Measurements from ENCODE around the gene ACOT4.
"Not testable (repeated sequence)": the region's sequence is repeated elsewhere in the genome, so short reads cannot be mapped to it uniquely, and the experiment has no call there.

The ACOT4 gene

GRCh38 chr14:73574251-73574650 is 17.4 kb upstream of the ACOT4 start:
- FAIRE-seq; DNase-seq (ENCODE audit: extremely low spot score, insufficient read length, low read depth): not testable (repeated sequence)

DNA sequence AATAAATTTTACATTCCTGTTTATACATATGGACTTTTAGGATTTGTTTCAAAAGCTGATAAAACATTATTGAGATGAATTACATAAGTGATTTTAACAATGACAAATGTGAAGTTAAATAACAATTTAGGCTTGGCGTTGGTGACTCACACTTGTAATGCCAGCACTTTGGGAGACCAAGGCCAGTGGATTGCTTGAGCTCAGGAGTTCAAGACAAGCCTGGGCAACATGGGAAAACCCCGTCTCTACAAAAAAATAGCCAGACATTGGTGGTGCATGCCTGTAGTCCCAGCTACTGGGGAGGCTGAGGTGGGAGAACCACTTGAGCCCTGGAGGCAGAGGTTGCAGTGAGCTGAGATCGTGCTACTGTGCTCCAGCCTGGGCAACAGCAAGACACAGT is 15.3 kb upstream of the ACOT4 start:
- no peak for FAIRE-seq
- DNase-seq (ENCODE audit: extremely low spot score, insufficient read length, low read depth) = no peak

DNA sequence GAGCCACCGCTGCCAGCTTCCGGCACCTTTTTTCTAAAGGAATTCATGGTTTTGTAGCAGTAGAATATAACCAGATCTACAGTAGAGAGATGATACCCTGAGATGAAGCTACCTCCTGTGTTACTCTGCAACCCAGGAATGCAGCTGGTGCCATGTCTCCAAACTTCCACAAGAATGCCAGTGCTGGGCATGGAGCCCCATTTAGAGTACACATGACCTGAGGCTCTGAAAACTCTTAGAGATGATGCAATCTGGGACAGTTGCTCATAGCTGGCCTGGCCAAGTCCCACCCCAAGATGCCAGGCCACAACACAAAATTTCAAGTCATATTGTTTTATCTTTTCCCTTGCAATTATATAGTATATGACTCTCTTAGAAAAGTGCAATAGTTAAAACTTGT is 14.5 kb upstream of the ACOT4 start:
- FAIRE-seq; DNase-seq (ENCODE audit: extremely low spot score, insufficient read length, low read depth): not testable (repeated sequence)

- not testable (repeated sequence) for FAIRE-seq; DNase-seq (ENCODE audit: extremely low spot score, insufficient read length, low read depth)
These were observed 9.3 kb upstream of the ACOT4 start for GRCh38 chr14:73582102-73582979.

DNA sequence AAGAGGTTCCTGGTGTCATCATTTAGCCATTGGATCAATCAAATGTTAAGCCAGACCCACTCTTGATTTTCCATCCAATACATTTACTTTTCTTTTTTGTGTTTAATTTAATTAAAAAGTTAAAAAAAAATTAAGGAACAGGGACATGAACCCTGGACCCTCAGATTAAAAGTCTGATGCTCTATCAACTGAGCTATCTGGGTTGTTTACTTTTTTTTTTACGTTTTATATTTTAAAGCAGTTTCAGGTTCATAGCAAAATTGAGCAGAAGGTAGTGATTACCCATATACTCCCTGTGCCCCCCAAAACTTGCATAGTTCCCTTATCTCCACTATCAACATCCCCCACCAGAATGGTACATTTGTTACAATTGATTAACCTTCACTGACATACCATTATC is 3.0 kb upstream of the ACOT4 start:
- no peak for FAIRE-seq
- DNase-seq (ENCODE audit: extremely low spot score, insufficient read length, low read depth) = no peak

- FAIRE-seq (no peak), DNase-seq (ENCODE audit: extremely low spot score, insufficient read length, low read depth) (no peak)
These were observed 2.6 kb upstream of the ACOT4 start for GRCh38 chr14:73589116-73589515.

GRCh38 chr14:73590673-73591004 is 1.0 kb upstream of the ACOT4 start:
- FAIRE-seq; DNase-seq (ENCODE audit: extremely low spot score, insufficient read length, low read depth): not testable (repeated sequence)

DNA sequence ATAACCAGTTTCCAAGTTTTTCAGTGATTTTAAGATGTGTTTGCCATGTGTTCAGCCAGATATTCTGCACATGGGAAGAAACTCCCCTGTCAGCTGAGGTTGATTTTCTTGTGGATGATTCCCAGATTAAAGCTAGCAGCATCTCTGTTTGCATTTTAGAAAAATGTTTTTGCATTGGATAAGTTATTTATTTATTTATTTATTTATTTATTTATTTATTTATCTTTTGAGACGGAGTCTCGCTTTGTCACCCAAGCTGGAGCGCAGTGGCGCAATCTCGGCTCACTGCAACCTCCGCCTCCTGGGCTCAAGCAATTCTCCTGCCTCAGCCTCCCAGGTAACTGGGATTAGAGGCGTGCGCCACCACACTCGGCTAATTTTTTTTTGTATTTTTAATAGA is 2.8 kb downstream of the ACOT4 start:
- FAIRE-seq = no peak
- DNase-seq (ENCODE audit: extremely low spot score, insufficient read length, low read depth) = no peak

DNA sequence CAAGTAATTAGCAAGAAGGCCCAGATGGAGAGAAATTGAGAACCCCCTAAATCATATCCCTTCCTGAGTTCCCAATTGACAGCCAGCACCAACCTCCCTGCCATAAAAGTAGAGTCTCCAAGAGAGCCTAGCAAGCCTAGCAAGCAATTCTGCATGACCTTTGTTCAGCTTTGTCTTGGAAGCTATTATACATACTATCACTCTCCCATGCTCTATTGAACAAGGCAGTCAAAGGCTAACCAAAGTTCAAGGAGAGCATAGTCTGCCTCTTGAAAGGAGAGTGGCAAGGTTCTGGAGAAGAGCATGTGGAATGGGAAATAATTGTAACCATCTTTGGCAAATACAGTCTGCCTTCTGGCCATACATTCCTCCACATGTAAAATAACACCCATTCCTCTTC is 7.8 kb downstream of the ACOT4 start:
- no peak for FAIRE-seq

DNA sequence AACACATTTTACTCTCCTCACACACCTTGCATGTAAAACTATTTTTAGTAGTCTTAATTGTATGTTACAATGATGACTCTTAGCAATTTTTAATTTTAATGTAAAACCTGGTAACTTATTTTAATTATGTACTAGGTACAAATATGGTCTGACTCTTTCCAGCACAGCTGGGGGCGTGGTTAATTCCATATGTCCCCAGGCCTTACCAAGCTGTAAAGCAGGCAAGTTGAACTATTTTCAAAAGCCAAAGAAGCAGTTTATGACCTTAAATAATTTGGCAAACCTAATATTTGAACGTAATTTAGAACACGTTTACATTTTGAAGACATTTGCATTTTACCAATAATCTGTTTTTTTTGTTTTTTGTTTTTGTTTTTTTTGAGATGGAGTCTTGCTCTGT is 11.3 kb downstream of the ACOT4 start:
- FAIRE-seq = no peak
- DNase-seq (ENCODE audit: extremely low spot score, insufficient read length, low read depth) = no peak

More for the DNA sequence above, 7.8 kb downstream of the ACOT4 start:
- no peak for DNase-seq (ENCODE audit: extremely low spot score, insufficient read length, low read depth)

DNA sequence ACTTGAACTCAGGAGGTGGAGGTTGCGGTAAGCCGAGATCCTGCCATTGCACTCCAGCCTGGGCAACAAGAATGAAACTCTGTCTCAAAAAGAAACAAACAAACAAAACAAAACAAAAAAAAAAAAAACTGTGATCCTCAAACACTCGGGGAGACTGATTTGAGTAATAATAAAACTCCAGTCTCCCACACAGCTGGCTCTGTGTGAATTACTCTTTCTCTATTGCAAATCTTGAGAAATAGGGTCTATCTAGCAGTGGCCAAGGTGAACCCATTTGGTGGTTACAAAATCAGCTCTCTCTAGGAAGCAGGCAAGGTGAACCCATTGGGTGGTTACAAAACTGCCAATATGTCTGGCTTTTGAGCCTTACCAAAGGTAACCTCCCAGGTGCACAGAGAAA is 14.6 kb downstream of the ACOT4 start:
- no peak for DNase-seq (ENCODE audit: extremely low spot score, insufficient read length, low read depth)

DNA sequence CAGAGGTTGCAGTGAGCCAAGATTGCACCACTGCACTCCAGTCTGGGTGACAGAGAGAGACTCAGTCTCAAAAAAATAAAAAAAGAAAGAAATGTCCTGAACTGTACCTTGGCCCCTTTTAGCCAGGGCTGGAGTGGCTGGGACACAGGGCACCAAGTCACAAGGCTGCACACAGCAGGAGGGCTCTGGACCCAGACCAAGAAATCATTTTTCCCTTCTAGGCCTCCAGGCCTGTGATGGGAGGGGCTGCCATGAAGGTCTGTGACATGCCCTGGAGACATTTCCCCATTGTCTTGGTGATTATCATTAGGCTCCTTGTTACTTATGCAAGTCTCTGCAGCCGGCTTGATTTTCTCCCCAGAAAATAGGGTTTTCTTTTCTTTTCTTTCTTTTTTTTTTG is 15.6 kb downstream of the ACOT4 start:
- FAIRE-seq (no peak), DNase-seq (ENCODE audit: extremely low spot score, insufficient read length, low read depth) (no peak)

More for the DNA sequence above, 14.6 kb downstream of the ACOT4 start:
- FAIRE-seq = no peak

DNA sequence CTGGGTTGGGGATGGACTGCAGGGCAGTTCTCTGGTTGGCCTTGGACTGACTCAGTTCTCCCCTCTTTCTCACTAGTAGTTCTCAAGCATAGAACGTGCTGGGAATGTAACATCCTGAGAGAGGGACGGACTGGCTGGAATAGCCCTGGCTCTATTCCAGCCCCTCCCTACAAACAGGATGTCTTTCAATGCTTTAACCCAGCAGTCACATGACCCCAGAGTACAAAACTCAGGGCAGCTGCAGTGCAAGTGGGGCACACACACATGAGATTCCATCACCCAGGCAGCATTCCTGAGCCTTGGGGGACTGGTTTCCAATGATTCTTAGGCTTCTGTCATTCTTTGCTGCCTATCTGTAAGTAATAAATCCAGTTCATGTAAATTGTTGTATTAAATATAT is 19.0 kb downstream of the ACOT4 start:
- FAIRE-seq = no peak
- DNase-seq (ENCODE audit: extremely low spot score, insufficient read length, low read depth) = no peak

GRCh38 chr14:73612339-73613045 is 20.8 kb downstream of the ACOT4 start, which contains the start of gene ACOT6:
ACOT6 (plus strand) TSS chr14:73612517; CDS start chr14:73612572, 55 bp downstream.
- DNase-seq (ENCODE audit: extremely low spot score, insufficient read length, low read depth) = peak; percentile 42
- FAIRE-seq = peak; percentile 74

GRCh38 chr14:73613046-73613383 is 21.3 kb downstream of the ACOT4 start:
- FAIRE-seq = no peak

DNA sequence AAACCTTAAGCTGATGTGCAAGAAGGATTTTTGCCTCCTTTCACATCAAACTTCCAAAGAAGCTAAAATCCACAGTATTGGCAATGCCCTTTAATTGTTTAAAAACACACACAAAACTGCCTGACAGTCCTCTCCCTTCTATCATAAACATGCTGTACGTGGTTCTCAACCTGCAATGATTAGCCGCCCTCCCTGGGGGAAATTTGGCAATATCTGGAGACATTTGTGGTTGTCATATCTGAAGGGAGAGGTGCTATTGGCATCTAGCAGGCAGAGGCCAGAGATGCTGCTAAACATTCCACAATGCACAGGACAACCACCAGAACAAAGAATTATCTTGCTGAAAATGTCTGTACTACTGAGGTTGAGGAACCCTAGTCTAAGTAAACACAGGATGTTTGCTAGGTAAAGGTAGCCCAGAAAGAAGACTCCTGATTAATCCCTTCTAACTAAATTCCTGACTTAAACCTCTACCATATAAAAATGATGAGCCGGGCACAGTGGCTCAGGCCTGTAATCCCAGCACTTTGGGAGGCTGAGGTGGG is 21.8 kb downstream of the ACOT4 start:
- FAIRE-seq (no peak), DNase-seq (ENCODE audit: extremely low spot score, insufficient read length, low read depth) (no peak)

More at GRCh38 chr14:73613046-73613383, 21.3 kb downstream of the ACOT4 start:
- no peak for DNase-seq (ENCODE audit: extremely low spot score, insufficient read length, low read depth)

GRCh38 chr14:73616831-73617230 is 25.2 kb downstream of the ACOT4 start:
- FAIRE-seq (no peak), DNase-seq (ENCODE audit: extremely low spot score, insufficient read length, low read depth) (no peak)

GRCh38 chr14:73619524-73619923 is 27.9 kb downstream of the ACOT4 start:
- FAIRE-seq = no peak
- no peak for DNase-seq (ENCODE audit: extremely low spot score, insufficient read length, low read depth)

- DNase-seq (ENCODE audit: extremely low spot score, insufficient read length, low read depth) (no peak), FAIRE-seq (no peak)
These were observed 28.6 kb downstream of the ACOT4 start for GRCh38 chr14:73620268-73620667.

DNA sequence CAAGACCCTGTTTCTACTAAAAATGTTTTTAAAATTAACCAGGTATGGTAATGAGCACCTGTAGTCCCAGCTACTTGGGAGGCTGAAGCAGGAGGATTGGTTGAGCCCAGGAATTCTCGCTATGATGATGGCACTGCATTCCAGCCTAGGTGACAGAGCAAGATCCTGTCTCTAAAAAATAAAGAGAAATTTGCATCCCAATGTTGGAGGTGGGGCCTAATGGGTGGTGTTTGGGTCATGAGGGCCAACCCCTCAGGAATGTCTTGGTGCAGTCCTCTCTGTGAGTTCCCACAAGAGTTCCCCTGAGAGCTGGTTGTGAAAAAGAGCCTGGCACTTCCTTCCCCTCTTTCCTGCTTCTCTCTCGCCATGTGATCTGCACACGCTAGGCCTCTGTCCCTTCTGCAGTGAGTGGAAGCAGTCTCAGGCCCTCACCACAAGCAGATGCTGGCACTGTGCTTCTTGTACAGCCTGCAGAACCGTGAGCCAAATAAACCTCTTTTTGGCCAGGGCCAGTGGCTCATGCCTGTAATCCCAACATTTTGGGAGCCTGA is 31.9 kb downstream of the ACOT4 start:
- DNase-seq (ENCODE audit: extremely low spot score, insufficient read length, low read depth) = no peak
- FAIRE-seq = no peak

DNA sequence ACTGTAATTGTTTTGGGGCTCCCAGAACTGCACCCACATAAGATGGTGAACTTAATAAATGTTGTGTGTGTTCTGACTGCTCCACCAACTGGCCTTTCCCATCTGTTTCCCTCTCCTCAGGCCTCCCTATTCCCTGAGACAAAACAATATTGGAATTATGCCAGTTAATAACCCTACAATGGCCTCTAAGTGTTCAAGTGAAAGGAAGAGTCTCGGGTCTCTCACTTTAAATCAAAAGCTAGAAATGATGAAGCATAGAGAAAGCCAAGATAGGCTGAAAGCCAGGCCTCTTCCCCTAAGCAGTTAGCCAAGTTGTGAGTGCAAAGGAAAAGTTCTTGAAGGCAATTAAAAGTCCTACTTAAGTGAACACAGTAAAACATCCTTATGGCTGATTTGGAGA is 34.0 kb downstream of the ACOT4 start:
- no peak for FAIRE-seq
- DNase-seq (ENCODE audit: extremely low spot score, insufficient read length, low read depth) = no peak
